Measurements from ENCODE around the gene ARF5. TPM values are rescaled to one million over a fixed set of nuclear protein-coding genes. Genes with fewer than 3 reads are reported as not detected.

Gene ARF5
- total and polyA plus RNA-seq, 2 of the 8 experiments (the other 6 are each of a cell fraction or from before 2014, with no cell fraction given): 154 to 579 TPM

DNA sequence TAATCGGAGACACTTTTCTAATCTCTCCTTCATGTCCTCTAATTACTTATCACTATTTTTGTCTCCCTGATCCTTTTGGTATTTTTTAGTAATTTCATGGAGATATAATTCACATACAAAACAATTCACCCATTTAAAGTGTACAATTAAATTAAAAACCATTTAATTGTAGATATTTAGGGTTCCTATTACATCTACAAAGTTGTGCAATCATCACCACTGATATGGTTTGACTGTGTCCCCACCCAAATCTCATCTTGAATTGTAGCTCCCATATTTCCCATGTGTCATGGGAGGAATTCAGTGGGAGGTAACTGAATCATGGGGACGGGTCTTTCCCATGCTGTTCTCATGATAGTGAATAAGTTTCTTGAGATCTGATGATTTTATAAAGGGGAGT, 31.8 kb upstream of the ARF5 start:
- no peaks in the 10 kb centered on the region for H3K79me1 ChIP-seq (ENCODE audit: low read depth, low read length)
- H3K56ac ChIP-seq (replicated peaks; ENCODE audit: insufficient read length, low read depth, low read length): no peak overlapping the region
- no peaks in the 10 kb centered on the region; a peak in 1 of 4 replicates for H3K9me3 ChIP-seq (ENCODE audit: insufficient read depth in 2 of 2, low read depth in 1 of 2, low read length in 1 of 2)
- H3K23ac ChIP-seq (ENCODE audit: insufficient read length): no peak overlapping the region
- no peak overlapping the region for H2BK120ac ChIP-seq (replicated peaks; ENCODE audit: low read depth, low read length)
- no peaks in the 10 kb centered on the region for H3K23me2 ChIP-seq (ENCODE audit: low read depth, low read length)
- H3K27ac ChIP-seq (ENCODE audit: low read depth, low read length): no peak overlapping the region
- no peak overlapping the region for H4K91ac ChIP-seq (replicated peaks; ENCODE audit: insufficient read length, low read length)
- no peaks in the 10 kb centered on the region for H3K4me1 ChIP-seq (replicated peaks in 1 of 4; ENCODE audit: control insufficient read depth in 3 of 4, insufficient read depth in 4 of 4, low read length in 3 of 4)
- no peak overlapping the region for H4K5ac ChIP-seq (ENCODE audit: insufficient read length, low read depth, low read length)
- no peak overlapping the region for H2BK12ac ChIP-seq (ENCODE audit: low read depth, low read length)
- H3K36me3 ChIP-seq (ENCODE audit: control insufficient read depth in 2 of 4, insufficient read depth in 4 of 4, low read length in 3 of 4): no peaks in the 10 kb centered on the region
- POLR2A ChIA-PET (ENCODE audit: partially characterized antibody): no interaction called here
- no peak overlapping the region for H4K8ac ChIP-seq (ENCODE audit: extremely low read depth, insufficient read depth, low read length)
- no peaks in the 10 kb centered on the region for H4K20me1 ChIP-seq (replicated peaks in 1 of 2; ENCODE audit: control insufficient read depth in 1 of 2, insufficient read depth in 2 of 2, low read length in 2 of 2)
- no peak overlapping the region for H2BK15ac ChIP-seq (ENCODE audit: low read length)
- no peak overlapping the region for H3K14ac ChIP-seq (ENCODE audit: insufficient read length)
- no peak overlapping the region for H3K4ac ChIP-seq (replicated peaks; ENCODE audit: insufficient read length, low read depth, low read length)
- H3K4me2 ChIP-seq (ENCODE audit: insufficient read depth in 1 of 2, low read depth in 2 of 2, low read length in 2 of 2): no peak overlapping the region
- no peak overlapping the region for H2BK20ac ChIP-seq (ENCODE audit: low read length)
- H3K79me2 ChIP-seq (ENCODE audit: control insufficient read depth in 1 of 2, insufficient read depth in 2 of 2, low read length in 2 of 2): no peaks in the 10 kb centered on the region
- no peak for DNase-seq (ENCODE audit: low read depth in 1 of 2, low spot score in 2 of 2)
- no peak overlapping the region for H3K18ac ChIP-seq (ENCODE audit: extremely low read depth, low read length)
- CTCF ChIA-PET (ENCODE audit: partially characterized antibody): interaction anchor here (0.9 kb wide), 1 partner anchor 52 kb away, joined by 3 read pairs; no protein-coding TSS in a partner anchor
- no peak overlapping the region for H3K4me3 ChIP-seq (ENCODE audit: extremely low read depth in 1 of 4, insufficient read depth in 2 of 4, low read depth in 3 of 4, low read length in 4 of 4)
- no peak overlapping the region for H2AK5ac ChIP-seq (ENCODE audit: low read depth, low read length)
- no peak overlapping the region for H2AFZ ChIP-seq (ENCODE audit: low read length)
- peaks cover 0 to 5% (median 0%) of the 10 kb centered on the region in 4 experiments; a peak in 1 of 7 replicates for H3K27me3 ChIP-seq (replicated peaks in 1 of 4; ENCODE audit: control insufficient read depth in 3 of 4, extremely low read depth in 1 of 4, insufficient read depth in 3 of 4, low read length in 3 of 4)
- FAIRE-seq: no peak
- no peak overlapping the region for H3K9ac ChIP-seq (replicated peaks in 1 of 4; ENCODE audit: extremely low read depth in 1 of 4, low read depth in 3 of 4, low read length in 3 of 4)
- H2BK5ac ChIP-seq (ENCODE audit: low read depth, low read length): no peak overlapping the region
- 78% methylated on average over 2 of the region's 2 CpGs; no CpG with 5 or more reads in 1 of the 2 experiments for WGBS, 2 experiments (ENCODE audit: extremely low coverage in 1 of 2, insufficient coverage in 1 of 2, insufficient read length in 1 of 2, insufficient replicate concordance in 2 of 2, low coverage in 1 of 2, low lambda C conversion rate in 2 of 2, missing lambda C conversion rate in 1 of 2)
- TF ChIP-seq KDM5A (IDR thresholded peaks at IDR 0.05; ENCODE audit: low read length): no peak
- TF ChIP-seq TCF12 (IDR thresholded peaks at IDR 0.05; ENCODE audit: low read depth, low read length): no peak
- TF ChIP-seq TAF7 (optimal IDR thresholded peaks at IDR 0.05; ENCODE audit: borderline replicate concordance, low read depth, low read length): no peak
- TF ChIP-seq GABPA (IDR thresholded peaks at IDR 0.05; ENCODE audit: borderline replicate concordance, insufficient read depth, low read length): no peak
- TF ChIP-seq, protein P1, sequence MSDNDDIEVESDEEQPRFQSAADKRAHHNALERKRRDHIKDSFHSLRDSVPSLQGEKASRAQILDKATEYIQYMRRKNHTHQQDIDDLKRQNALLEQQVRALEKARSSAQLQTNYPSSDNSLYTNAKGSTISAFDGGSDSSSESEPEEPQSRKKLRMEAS (IDR thresholded peaks at IDR 0.05): no peak
- no peak for TF ChIP-seq PHF8 (conservative IDR thresholded peaks at IDR 0.05; ENCODE audit: low read depth, low read length)
- TF ChIP-seq KDM1A (IDR thresholded peaks at IDR 0.05; ENCODE audit: borderline replicate concordance, low read length): no peak
- TF ChIP-seq GTF2F1 (IDR thresholded peaks at IDR 0.05; ENCODE audit: borderline replicate concordance, low read depth, low read length): no peak
- TF ChIP-seq RBBP5 (IDR thresholded peaks at IDR 0.05; ENCODE audit: borderline replicate concordance, low read depth, low read length): no peak
- TF ChIP-seq POU5F1 (IDR thresholded peaks at IDR 0.05; ENCODE audit: low read depth, low read length): no peak
- TF ChIP-seq, protein P2, sequence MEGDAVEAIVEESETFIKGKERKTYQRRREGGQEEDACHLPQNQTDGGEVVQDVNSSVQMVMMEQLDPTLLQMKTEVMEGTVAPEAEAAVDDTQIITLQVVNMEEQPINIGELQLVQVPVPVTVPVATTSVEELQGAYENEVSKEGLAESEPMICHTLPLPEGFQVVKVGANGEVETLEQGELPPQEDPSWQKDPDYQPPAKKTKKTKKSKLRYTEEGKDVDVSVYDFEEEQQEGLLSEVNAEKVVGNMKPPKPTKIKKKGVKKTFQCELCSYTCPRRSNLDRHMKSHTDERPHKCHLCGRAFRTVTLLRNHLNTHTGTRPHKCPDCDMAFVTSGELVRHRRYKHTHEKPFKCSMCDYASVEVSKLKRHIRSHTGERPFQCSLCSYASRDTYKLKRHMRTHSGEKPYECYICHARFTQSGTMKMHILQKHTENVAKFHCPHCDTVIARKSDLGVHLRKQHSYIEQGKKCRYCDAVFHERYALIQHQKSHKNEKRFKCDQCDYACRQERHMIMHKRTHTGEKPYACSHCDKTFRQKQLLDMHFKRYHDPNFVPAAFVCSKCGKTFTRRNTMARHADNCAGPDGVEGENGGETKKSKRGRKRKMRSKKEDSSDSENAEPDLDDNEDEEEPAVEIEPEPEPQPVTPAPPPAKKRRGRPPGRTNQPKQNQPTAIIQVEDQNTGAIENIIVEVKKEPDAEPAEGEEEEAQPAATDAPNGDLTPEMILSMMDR (IDR thresholded peaks at IDR 0.05; ENCODE audit: control extremely low read depth in 1 of 3, insufficient read depth in 1 of 3, low read depth in 1 of 3, low read length in 3 of 3): no peak
- no peak for TF ChIP-seq HDAC6 (IDR thresholded peaks at IDR 0.05; ENCODE audit: low read depth, low read length)
